HCT116 (cell line): ENCODE results near the gene TP53. TPM values are rescaled to one million over a fixed set of nuclear protein-coding genes. Genes with fewer than 3 reads are reported as not detected.

ENCODE experiments used
- ATAC-seq: fragments of 200-7000 bp; cut with Tn5 transposase; 2 replicates; pipeline ENCODE4 v1.9.1; 2020; ENCODE audit warnings: mild to moderate bottlenecking, moderate library complexity
- BruUV-seq: library from RNA; stranded (reverse); fragments of 400-500 nt; replicated peaks from 2 replicates; lab custom pipeline; 2021; lab: Mats Ljungman, UMichigan
- CTCF ChIA-PET: fragments of 300-600 bp; sonication (Branson Sonifier 250); formaldehyde crosslinking; loops from one replicate; lab custom pipeline; 2021; ENCODE audit warnings: antibody characterized with exemption; lab: Charles Lee
- POLR2A ChIA-PET: fragments of 300-600, 350-600 bp; sonication (Branson Sonifier 250); formaldehyde crosslinking; loops from one replicate; lab custom pipeline; 2021; ENCODE audit warnings: antibody characterized with exemption; lab: Charles Lee
- RAD21 ChIA-PET, 2 experiments: fragments of 300-600 bp; sonication (Branson Sonifier 250); formaldehyde crosslinking; loops; one replicate each; lab custom pipeline; 2023; ENCODE audit warnings: low total read pairs in 2 of 2; ENCODE audit not compliant: uncharacterized antibody in 2 of 2, unreplicated experiment in 2 of 2, low non-redundant PET in 1 of 2; lab: Charles Lee
- DNase-seq: peaks from one replicate; pipeline ENCODE4 v3.0.0-alpha.2; 2010; ENCODE audit warnings: low read depth, low spot score
- H2AFZ ChIP-seq: fragments of 200-600 bp; shearing (Covaris generic), sonication (generic); 2 replicates; pipeline ENCODE4 v1.6.1; 2017; ENCODE audit warnings: low read depth, mixed run types, mixed read lengths, antibody characterized with exemption, low read length; ENCODE audit not compliant: poor library complexity, severe bottlenecking
- H3K27ac ChIP-seq: 2 replicates; pipeline ENCODE4 v1.5.1; 2012; ENCODE audit warnings: low read depth, low read length
- H3K27me3 ChIP-seq: fragments of 200-600 bp; sonication (generic); 2 replicates; pipeline ENCODE4 v1.6.1; 2016; ENCODE audit warnings: mixed run types, low read length, mixed read lengths; ENCODE audit not compliant: insufficient read depth
- H3K36me3 ChIP-seq, 2 experiments: fragments of 200-500 bp in 1 of 2; fragments of 200-600 bp in 1 of 2; sonication (Bioruptor generic) in 1 of 2; sonication (generic) in 1 of 2; 2 replicates each; pipeline versions ENCODE4 v1.5.1 to v1.6.1; 2014 to 2016; ENCODE audit warnings: low read length in 2 of 2, inconsistent platforms in 1 of 2, mixed read lengths in 1 of 2, mixed run types in 1 of 2; ENCODE audit not compliant: insufficient read depth in 2 of 2, control insufficient read depth in 1 of 2
- H3K4me1 ChIP-seq, 2 experiments: fragments of 200-600 bp in 1 of 2; sonication (generic) in 1 of 2; 2 replicates each; pipeline versions ENCODE4 v1.5.1 to v1.6.1; 2012 to 2017; ENCODE audit warnings: low read length in 2 of 2, inconsistent platforms in 1 of 2, mild to moderate bottlenecking in 1 of 2, mixed read lengths in 1 of 2, mixed run types in 1 of 2, moderate library complexity in 1 of 2; ENCODE audit not compliant: insufficient read depth in 2 of 2, control insufficient read depth in 1 of 2
- H3K4me2 ChIP-seq: fragments of 200-600 bp; sonication (generic); 2 replicates; pipeline ENCODE4 v1.6.1; 2017; ENCODE audit warnings: mixed run types, low read length, mixed read lengths
- H3K4me3 ChIP-seq, 2 experiments: fragments of 200-600 bp in 1 of 2; sonication (generic) in 1 of 2; replicated peaks in 1 of 2; 2 replicates each; pipeline ENCODE4 v1.5.1; 2011 to 2016; ENCODE audit warnings: low read length in 2 of 2, control low read depth in 1 of 2, low read depth in 1 of 2, mild to moderate bottlenecking in 1 of 2, mixed read lengths in 1 of 2, mixed run types in 1 of 2
- H3K79me2 ChIP-seq: fragments of 200-600 bp; sonication (generic); 2 replicates; pipeline ENCODE4 v1.6.1; 2017; ENCODE audit warnings: mild to moderate bottlenecking, mixed run types, low read length, moderate library complexity, mixed read lengths; ENCODE audit not compliant: insufficient read depth
- H3K9ac ChIP-seq: fragments of 200-600 bp; sonication (generic); 2 replicates; pipeline ENCODE4 v1.6.1; 2016; ENCODE audit warnings: low read length, mixed read lengths
- H3K9me2 ChIP-seq: fragments of 200-600 bp; sonication (generic), shearing (Covaris generic); 2 replicates; pipeline ENCODE4 v1.6.1; 2017; ENCODE audit warnings: mixed run types, mild to moderate bottlenecking, moderate library complexity; ENCODE audit not compliant: insufficient read depth
- H3K9me3 ChIP-seq, 2 experiments: fragments of 200-500 bp in 1 of 2; fragments of 200-600 bp in 1 of 2; sonication (Bioruptor generic) in 1 of 2; sonication (generic) in 1 of 2; 2 replicates each; pipeline ENCODE4 v1.6.1; 2014 to 2017; ENCODE audit warnings: low read length in 2 of 2, mixed read lengths in 2 of 2, inconsistent platforms in 1 of 2, low read depth in 1 of 2, mild to moderate bottlenecking in 1 of 2, mixed run types in 1 of 2, moderate library complexity in 1 of 2; ENCODE audit not compliant: control insufficient read depth in 1 of 2, insufficient read depth in 1 of 2
- H4K20me1 ChIP-seq: fragments of 200-600 bp; sonication (generic), shearing (Covaris generic); 2 replicates; pipeline ENCODE4 v1.6.1; 2017; ENCODE audit warnings: mixed run types, mild to moderate bottlenecking, moderate library complexity; ENCODE audit not compliant: insufficient read depth
- CBX3 ChIP-seq: IDR thresholded peaks from 2 replicates; pipeline ENCODE4 v1.6.1; 2012; ENCODE audit warnings: low read depth
- CTCF ChIP-seq, 3 experiments: fragments of 200-600 bp in 1 of 3; sonication (generic) in 1 of 3; IDR thresholded peaks in 2 of 3; conservative IDR thresholded peaks in 1 of 3; 2 replicates each; pipeline ENCODE4 v1.5.1; 2012 to 2017; ENCODE audit warnings: low read depth in 2 of 3, low read length in 2 of 3, antibody characterized with exemption in 1 of 3, borderline replicate concordance in 1 of 3, control low read depth in 1 of 3, mild to moderate bottlenecking in 1 of 3, mixed read lengths in 1 of 3, mixed run types in 1 of 3, moderate library complexity in 1 of 3; ENCODE audit not compliant: insufficient read depth in 1 of 3
- RAD21 ChIP-seq: IDR thresholded peaks from 2 replicates; pipeline ENCODE4 v1.6.1; 2012; ENCODE audit warnings: low read depth, mild to moderate bottlenecking
- SP1 ChIP-seq: IDR thresholded peaks from 2 replicates; pipeline ENCODE4 v1.6.1; 2012; ENCODE audit warnings: low read depth
- YY1 ChIP-seq: IDR thresholded peaks from 2 replicates; pipeline ENCODE4 v1.6.1; 2011; ENCODE audit warnings: low read length, low read depth, moderate library complexity, mild to moderate bottlenecking; ENCODE audit not compliant: insufficient replicate concordance; ENCODE audit errors: extremely low read depth
- ZBTB33 ChIP-seq: IDR thresholded peaks from 2 replicates; pipeline ENCODE4 v1.6.1; 2011; ENCODE audit warnings: mild to moderate bottlenecking, low read length, moderate library complexity; ENCODE audit not compliant: insufficient replicate concordance; ENCODE audit errors: extremely low read depth
- intact Hi-C: fragments of 100-400 bp; cut with micrococcal nuclease; formaldehyde crosslinking; loops from 2 replicates; pipeline ENCODE4 v1.10.0; 2022
- total RNA-seq: library from RNA; stranded (reverse); gene quantifications from one replicate; pipeline ENCODE4 v1.2.1, GENCODE V29; 2021; ENCODE audit not compliant: unreplicated experiment

TP53 gene
- total RNA-seq, 1 experiment from 2014 or later, result 110 TPM

DNA sequence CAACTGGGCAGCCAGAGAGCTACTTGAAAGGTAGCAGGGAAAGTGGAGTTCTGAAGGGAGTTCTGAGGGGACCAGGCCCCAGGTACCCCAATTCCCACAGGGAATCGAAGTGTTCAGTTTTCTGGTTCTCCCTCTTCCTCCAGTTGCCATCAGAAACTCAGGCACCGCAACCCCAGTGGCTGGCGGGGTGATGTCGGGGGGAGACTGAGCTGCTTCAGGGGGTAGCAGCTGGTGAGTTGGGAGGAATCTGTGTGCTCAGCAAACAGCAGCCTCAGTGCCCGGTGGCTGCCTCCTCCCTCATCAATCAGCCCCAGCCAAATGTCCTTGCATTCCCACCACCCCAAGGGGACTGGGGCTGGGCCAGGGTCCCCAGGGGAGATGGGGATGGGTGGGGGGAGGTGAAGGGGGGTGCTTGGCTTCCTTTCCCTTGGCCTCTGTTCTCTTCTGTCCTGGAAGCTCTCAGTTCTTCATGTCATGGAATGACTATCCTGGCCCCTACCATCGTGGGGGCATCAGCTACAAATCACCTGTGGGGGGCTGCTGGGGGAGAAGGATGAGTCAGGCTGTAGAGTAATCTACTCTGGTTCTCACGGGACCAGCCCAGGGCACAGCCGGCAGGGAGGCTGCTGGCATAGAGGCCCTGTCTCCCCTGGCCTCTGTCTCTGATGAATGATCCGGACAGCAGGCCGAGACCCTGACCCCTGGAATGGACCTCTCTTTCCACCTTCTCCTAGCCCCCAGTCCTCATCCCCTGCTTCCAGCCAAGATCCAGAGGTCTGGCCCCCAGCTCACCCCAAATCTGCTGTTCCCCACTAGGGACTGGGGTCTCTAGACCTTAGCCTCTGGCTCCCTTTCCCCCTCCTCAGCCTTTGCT, 27.7 kb upstream of the TP53 start:
- no peak overlapping the region for H3K4me2 ChIP-seq
- ChIA-PET RAD21 (no interaction called here), POLR2A (interaction anchor here (1.0 to 1.5 kb wide), 2 partner anchors 26 to 87 kb away, joined by 3 read pairs; partner anchors contain the start of genes SAT2 and WRAP53), CTCF (no interaction called here)
- no peaks in the 10 kb centered on the region for H3K79me2 ChIP-seq
- peaks cover 12 to 33% of the 10 kb centered on the region in 2 experiments for H3K4me1 ChIP-seq
- no peak overlapping the region for H3K27ac ChIP-seq
- intact Hi-C loops, result no loop called here
- 0 out of 2 replicates have a peak, but pooled peaks cover 3% of the 10 kb centered on the region for H3K9me2 ChIP-seq
- H3K27me3 ChIP-seq, result no peaks in the 10 kb centered on the region
- TF ChIP-seq ZBTB33 (no peak), SP1 (no peak), YY1 (no peak), RAD21 (no peak), CBX3 (no peak), CTCF (IDR thresholded peaks at IDR 0.05 in 2 of 3, conservative IDR thresholded peaks at IDR 0.05 in 1 of 3; ENCODE audit: borderline replicate concordance in 1 of 3, insufficient read depth in 1 of 3, low read depth in 2 of 3, low read length in 2 of 3) (no peak)
- no peaks in the 10 kb centered on the region for H4K20me1 ChIP-seq
- ATAC-seq, result no peak
- H3K4me3 ChIP-seq, result no peak overlapping the region
- no peak overlapping the region for H2AFZ ChIP-seq
- no peaks in the 10 kb centered on the region for H3K9me3 ChIP-seq
- H3K9ac ChIP-seq, result no peak overlapping the region
- no peaks in the 10 kb centered on the region for H3K36me3 ChIP-seq
- DNase-seq, result no peak
- no TSS peak for BruUV-seq
